Ecto neural progenitor cell (in vitro differentiated cells): ENCODE results near the gene PDE4C.

Experiments
- DNase-seq: peaks from one replicate; pipeline ENCODE4 v3.0.0-alpha.2; 2018; ENCODE audit warnings: low spot score

The PDE4C gene

GRCh38 chr19:18225702-18226468 is at the start of gene PDE4C:
TSS of gene PDE4C (minus strand) at chr19:18226438. CDS start at chr19:18226415, 23 bp downstream.
- peak; percentile 55 for DNase-seq

GRCh38 chr19:18274781-18275356 is 48.6 kb upstream of the PDE4C start:
- no peak for DNase-seq

DNA sequence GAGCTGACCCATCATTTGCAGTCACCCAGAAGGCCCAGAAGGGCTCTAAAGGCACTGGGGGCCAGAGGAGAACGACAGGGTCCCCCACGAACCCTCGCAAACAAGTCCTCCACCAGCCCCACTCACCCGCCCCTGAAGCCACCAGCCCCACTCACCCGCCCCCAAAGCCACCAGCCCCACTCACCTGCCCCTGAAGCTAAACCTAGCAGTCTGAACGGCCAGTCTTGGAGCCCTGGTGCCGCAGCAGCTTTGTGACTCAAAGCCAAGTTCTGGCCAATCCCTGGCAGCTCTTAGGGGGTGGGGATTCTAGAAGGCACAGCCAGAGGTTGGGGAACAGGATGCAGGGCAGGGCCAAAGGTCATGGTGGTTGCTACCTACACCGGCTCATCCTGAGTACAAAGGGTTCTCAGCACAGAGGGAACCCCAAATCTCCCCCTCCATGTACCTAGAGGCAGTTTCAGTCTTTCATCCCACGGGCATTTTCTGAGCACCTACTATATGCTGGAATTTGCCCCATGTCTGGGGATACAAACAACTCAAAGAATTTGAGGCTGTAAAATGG is 48.1 kb upstream of the PDE4C start, which contains the start of gene IQCN:
Gene IQCN (minus strand): TSS at position 234 of the 562 bp plus-strand sequence. CDS start 4,974 bp downstream, outside the sequence.
- DNase-seq: no peak

DNA sequence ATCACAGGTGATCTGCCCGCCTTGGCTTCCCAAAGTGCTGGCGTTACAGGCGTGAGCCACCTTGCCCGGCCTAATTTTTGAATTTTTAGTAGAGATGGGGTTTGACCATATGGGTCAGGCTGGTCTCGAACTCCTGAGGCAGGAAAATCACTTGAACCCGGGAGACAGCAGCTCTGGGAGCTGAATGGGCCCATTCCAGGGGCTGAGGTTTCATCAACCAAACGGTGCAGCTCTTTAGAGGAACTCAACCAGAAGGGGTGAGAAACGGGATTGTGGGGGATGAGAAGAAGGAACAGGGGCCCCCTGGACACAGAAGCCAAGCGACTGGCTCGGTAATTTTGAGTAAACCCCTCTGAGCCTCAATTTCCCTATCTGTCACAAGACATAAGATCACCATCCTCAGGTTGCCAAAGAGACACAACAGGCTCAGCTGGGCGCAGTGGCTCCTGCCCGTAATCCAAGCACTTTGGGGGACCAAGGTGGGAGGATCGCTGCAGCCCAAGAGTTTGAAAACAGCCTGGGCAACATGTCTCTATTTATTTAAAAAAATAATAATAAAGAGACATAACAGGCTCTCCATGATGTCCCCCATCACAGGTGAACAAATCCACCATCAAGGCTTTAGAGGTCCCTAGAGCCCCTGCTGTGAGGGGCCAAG is 47.5 kb upstream of the PDE4C start:
- no peak for DNase-seq

DNA sequence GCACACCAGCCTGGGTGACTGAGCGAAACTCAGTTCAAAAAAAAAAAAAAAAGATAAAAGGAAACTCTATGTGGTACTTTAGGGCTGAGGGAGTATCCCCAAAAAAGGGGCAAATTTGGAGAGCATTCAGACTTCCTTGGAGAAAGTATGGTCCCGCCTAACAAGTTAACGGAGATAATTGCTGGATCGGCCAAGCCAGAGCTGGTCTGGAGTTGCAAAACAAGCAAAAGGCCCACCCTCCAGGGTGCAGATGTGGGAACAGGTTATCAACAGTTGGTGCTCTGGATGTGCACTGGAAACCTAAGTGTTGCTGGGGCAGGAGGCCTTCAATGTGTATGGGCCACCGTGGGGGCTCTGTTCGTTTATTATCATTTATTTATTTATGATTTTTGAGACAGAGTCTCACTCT is 45.2 kb upstream of the PDE4C start:
- no peak for DNase-seq

- no peak for DNase-seq
Observed at GRCh38 chr19:18270326-18270725, 44.1 kb upstream of the PDE4C start.

DNA sequence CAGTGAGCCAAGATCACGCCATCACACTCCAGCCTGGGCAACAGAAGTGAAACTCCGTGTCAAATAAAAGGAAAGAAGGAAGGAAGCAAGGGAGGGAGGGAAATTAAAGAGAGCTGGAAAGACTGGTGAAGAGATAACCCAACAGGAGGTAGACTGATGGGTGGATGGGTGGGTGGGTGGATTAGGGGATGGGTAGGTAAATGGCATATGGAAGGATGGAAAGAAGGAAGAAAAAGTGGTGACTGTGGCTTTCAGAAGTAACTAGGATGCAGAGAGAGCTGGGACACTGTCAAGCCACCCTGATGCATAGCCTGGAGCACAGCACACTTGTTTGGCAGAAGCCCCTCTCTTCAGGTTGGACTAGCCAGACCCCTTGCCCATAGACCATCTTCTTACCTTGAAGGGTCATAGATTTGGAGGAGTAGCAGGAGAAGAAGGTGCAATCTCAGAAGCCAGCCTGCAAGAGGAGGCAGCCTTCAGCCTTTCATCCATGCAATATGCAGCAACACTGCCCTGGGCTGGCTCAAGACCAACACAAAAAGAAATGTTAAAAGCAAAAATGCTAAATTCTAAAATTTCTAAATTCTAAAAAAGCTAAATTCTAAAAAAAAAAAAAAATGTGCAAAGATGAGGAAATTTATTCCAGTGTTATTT is 43.0 kb upstream of the PDE4C start:
- no peak for DNase-seq

GRCh38 chr19:18266771-18267686 is 40.8 kb upstream of the PDE4C start:
- DNase-seq: no peak

DNA sequence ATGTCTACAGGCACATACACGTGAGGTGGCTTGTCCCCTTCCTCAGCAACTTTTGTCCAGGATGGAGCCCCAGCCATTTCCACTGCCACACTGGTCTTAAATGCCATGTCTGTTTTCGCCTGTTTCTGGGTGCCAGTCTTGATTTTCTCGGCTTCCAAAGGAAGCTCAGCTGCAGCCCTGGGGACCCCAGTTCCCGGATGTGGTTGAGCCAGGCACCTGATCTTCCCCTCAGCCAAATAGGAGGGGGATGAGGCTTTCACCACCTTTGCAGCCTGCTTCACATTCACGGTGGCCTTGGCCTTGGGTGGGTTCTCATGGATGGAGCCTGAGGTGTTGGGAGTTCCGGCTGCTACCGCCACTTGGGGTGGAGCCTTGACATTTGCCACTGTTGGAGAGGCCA is 39.3 kb upstream of the PDE4C start:
- DNase-seq: no peak

DNA sequence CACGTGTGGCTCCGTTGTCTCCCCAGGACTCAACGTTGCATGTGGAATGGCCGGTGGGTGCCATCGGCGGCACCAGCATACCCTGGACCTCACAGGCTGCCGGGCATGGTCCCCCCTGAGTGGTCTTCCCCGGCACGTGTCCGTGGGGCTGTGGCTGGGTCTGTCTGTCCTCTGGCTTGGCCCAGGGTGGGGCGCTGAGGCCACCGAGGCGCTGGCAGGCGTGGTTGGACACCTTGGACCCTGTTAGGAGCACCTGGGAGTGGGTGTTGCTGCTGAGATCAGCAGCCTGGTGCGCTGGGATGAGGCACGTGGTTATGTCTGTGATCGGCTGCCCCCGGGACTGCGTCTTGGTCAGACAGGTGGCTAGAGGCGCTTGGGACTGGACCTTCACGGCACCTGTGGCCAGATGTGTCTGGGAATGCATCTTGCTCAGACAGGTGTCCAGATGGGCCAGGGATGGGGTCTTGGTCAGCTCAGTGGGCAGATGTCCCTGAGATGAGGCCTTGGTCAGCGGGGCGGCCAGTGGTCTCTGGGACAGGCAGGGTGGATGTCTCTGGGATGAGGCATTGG is 38.8 kb upstream of the PDE4C start:
- DNase-seq: no peak

DNA sequence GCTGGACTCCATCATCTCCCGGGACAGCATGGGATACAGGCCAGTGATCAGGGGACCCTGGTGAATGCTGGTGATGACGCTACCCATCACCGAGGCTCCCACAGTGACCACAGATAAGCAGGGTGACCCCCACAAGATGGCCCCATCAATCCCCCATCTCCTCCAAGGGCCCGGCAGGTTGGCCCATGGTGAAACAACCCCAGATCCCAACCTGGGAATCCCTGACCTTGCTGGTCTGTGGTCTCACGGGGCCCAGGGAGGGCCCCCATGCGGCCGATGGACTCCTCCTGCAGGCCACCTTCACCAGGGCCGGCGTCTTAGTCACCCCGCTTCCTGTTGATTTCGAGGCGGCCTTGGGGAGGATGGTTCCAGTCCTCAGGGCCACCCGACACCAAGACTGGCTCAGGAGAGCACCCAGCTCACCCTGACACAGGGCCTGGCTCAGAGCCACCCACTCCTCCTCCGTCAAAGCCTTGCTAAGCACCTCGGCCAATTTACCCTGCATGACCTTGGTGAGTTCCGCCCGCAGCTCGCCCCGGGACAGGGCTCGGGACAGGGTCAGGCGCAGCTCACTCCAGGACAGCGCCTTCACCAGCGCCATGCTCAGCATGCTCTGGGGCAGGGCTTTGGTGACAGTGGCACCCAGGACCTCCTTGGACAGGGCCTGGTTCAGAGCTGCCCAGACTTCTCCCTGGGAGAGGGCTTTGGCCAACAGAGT is 38.1 kb upstream of the PDE4C start:
- no peak for DNase-seq

- DNase-seq: no peak
Observed at GRCh38 chr19:18263324-18264136, 37.3 kb upstream of the PDE4C start.

DNA sequence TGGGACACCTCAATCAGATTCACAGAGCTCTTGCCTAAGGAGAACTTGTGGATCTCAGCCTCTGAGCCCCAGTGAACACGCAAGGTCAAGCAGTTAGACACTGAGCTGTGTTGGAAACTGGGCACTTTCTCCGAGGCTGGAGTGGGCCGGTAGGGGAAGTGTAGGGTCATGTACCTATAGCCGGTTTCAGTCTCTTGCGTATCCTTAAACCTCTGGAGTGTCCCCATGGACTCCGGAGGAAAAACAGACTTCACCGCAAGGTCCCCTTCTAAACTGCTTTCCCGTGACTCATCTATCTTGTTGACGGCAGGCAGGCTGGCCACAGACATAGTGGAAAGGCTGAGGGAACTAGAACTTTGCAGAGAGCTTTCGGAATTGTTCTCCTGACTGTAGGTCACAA is 36.7 kb upstream of the PDE4C start:
- no peak for DNase-seq

DNA sequence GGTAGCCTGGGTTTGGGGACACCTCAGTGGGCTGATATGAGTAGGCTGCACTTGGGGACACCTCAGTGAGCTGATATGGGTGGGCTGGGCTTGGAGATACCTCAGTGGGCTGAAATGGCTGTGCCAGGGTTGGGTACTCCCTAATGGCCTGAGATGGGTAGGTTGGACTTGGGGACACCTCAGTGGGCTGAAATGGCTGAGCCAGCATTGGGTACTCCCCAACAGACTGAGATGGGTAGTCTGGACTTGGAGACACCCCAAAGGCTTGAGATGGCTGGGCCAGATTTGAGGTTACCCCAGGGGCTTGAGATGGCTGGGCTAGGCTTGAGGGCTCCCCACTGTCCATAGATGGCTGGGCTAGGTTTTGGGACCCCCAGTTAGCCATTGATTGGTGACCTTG is 35.9 kb upstream of the PDE4C start:
- no peak for DNase-seq

- DNase-seq: no peak
Observed at GRCh38 chr19:18261474-18261873, 35.2 kb upstream of the PDE4C start.

- DNase-seq: no peak
Observed at GRCh38 chr19:18259893-18260292, 33.7 kb upstream of the PDE4C start.

- DNase-seq: no peak
Observed at GRCh38 chr19:18257503-18258470, 31.5 kb upstream of the PDE4C start.
